BLaER1 (cell line): ENCODE data around the gene CCDC196.

Experiments
- H3K27ac ChIP-seq: shearing (Covaris generic); formaldehyde crosslinking; 2 replicates; pipeline ENCODE4 v1.8.1; 2022
- H3K27me3 ChIP-seq: shearing (Covaris generic); formaldehyde crosslinking; 2 replicates; pipeline ENCODE4 v1.8.1; 2022
- H3K36me3 ChIP-seq: shearing (Covaris generic); formaldehyde crosslinking; 2 replicates; pipeline ENCODE4 v1.8.1; 2022
- H3K4me1 ChIP-seq: shearing (Covaris generic); formaldehyde crosslinking; 2 replicates; pipeline ENCODE4 v1.8.1; 2022
- H3K4me2 ChIP-seq: shearing (Covaris generic); formaldehyde crosslinking; 2 replicates; pipeline ENCODE4 v1.8.1; 2022
- H3K4me3 ChIP-seq: shearing (Covaris generic); formaldehyde crosslinking; 2 replicates; pipeline ENCODE4 v1.8.1; 2022
- H3K9ac ChIP-seq: shearing (Covaris generic); formaldehyde crosslinking; 2 replicates; pipeline ENCODE4 v1.8.1; 2022
- H3K9me3 ChIP-seq: shearing (Covaris generic); formaldehyde crosslinking; 2 replicates; pipeline ENCODE4 v1.8.1; 2022
- H4K20me1 ChIP-seq: shearing (Covaris generic); formaldehyde crosslinking; 2 replicates; pipeline ENCODE4 v1.8.1; 2022
- Cebpa-rat ChIP-seq: shearing (Covaris generic); IDR thresholded peaks from 2 replicates; pipeline ENCODE4 v1.8.1; 2022

Gene CCDC196

GRCh38 chr14:66471584-66471983 is 14.6 kb upstream of the CCDC196 start:
- no peak overlapping the region for H3K9ac ChIP-seq
- H3K9me3 ChIP-seq, result peaks cover 33% of the 10 kb centered on the region
- H4K20me1 ChIP-seq, result no peaks in the 10 kb centered on the region
- H3K36me3 ChIP-seq, result no peaks in the 10 kb centered on the region
- no peak overlapping the region for H3K4me3 ChIP-seq
- no peak for TF ChIP-seq Cebpa-rat
- no peak overlapping the region for H3K27ac ChIP-seq
- H3K4me1 ChIP-seq, result no peaks in the 10 kb centered on the region
- no peak overlapping the region for H3K4me2 ChIP-seq
- no peaks in the 10 kb centered on the region for H3K27me3 ChIP-seq

GRCh38 chr14:66472251-66472650 is 13.9 kb upstream of the CCDC196 start:
- Histone ChIP-seq H3K9ac (no peak overlapping the region), H3K4me1 (no peaks in the 10 kb centered on the region), H3K27me3 (no peaks in the 10 kb centered on the region), H3K36me3 (no peaks in the 10 kb centered on the region), H3K4me2 (no peak overlapping the region), H3K9me3 (peaks cover 31% of the 10 kb centered on the region), H3K4me3 (no peak overlapping the region), H3K27ac (no peak overlapping the region), H4K20me1 (no peaks in the 10 kb centered on the region)
- no peak for TF ChIP-seq Cebpa-rat

DNA sequence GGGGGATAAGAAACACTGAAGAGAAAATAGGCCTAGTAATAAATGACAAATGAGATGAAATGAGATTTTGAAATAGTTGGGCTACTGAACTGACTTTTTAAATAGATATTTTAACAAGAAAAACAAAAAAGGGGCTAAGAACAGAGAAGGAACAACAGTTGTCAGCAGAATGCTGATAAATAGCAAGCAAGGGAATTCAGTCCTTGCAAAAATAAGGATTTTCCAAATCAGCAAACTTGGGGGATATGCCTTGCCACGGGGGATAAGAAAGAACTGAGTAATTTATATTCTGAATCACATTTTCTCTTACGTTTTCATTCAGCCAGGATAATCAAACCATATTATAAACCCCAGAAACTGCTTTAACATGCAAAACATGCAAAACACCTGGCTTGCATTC is 12.9 kb upstream of the CCDC196 start:
- H3K9me3 ChIP-seq, result peaks cover 29% of the 10 kb centered on the region
- H3K4me2 ChIP-seq, result no peak overlapping the region
- no peak overlapping the region for H3K27ac ChIP-seq
- no peaks in the 10 kb centered on the region for H3K4me1 ChIP-seq
- no peaks in the 10 kb centered on the region for H3K36me3 ChIP-seq
- no peak overlapping the region for H3K9ac ChIP-seq
- H3K27me3 ChIP-seq, result no peaks in the 10 kb centered on the region
- TF ChIP-seq Cebpa-rat, result no peak
- H4K20me1 ChIP-seq, result no peaks in the 10 kb centered on the region
- H3K4me3 ChIP-seq, result no peak overlapping the region

- TF ChIP-seq Cebpa-rat, result no peak
- H3K36me3 ChIP-seq, result no peaks in the 10 kb centered on the region
These were observed 9.2 kb upstream of the CCDC196 start for GRCh38 chr14:66476964-66477363.

GRCh38 chr14:66477567-66477966 is 8.6 kb upstream of the CCDC196 start:
- H3K4me2 ChIP-seq, result no peak overlapping the region
- TF ChIP-seq Cebpa-rat, result no peak
- no peaks in the 10 kb centered on the region for H4K20me1 ChIP-seq
- no peak overlapping the region for H3K27ac ChIP-seq
- H3K36me3 ChIP-seq, result no peaks in the 10 kb centered on the region
- H3K4me1 ChIP-seq, result no peaks in the 10 kb centered on the region
- H3K27me3 ChIP-seq, result no peaks in the 10 kb centered on the region
- H3K4me3 ChIP-seq, result no peak overlapping the region
- no peak overlapping the region for H3K9ac ChIP-seq
- no peaks in the 10 kb centered on the region for H3K9me3 ChIP-seq

More at GRCh38 chr14:66476964-66477363, 9.2 kb upstream of the CCDC196 start:
- Histone ChIP-seq H3K9ac (no peak overlapping the region), H4K20me1 (no peaks in the 10 kb centered on the region), H3K9me3 (no peaks in the 10 kb centered on the region), H3K4me1 (no peaks in the 10 kb centered on the region), H3K4me3 (no peak overlapping the region), H3K27ac (no peak overlapping the region), H3K4me2 (no peak overlapping the region), H3K27me3 (no peaks in the 10 kb centered on the region)

DNA sequence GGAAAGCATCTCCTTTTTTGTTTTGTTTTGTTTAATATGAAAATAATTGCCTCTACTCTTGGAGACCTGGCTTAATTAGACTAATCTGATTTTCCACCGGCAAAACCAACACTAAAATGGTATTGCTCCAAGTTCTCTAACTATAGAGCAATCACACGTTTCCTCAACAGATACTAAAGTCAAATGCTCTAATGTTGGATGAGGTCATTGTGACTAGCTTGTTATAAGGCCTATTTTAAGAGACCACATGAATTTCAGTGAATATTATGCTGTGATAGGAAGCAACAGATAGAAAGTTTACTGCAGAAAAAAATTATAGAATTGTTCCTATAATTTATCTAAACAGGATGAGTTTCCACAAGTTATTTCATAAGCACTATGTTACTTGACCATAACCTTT is 3.3 kb upstream of the CCDC196 start:
- no peak for TF ChIP-seq Cebpa-rat
- H4K20me1 ChIP-seq, result no peaks in the 10 kb centered on the region
- no peaks in the 10 kb centered on the region for H3K36me3 ChIP-seq
- peaks cover 10% of the 10 kb centered on the region; the same call in 1 of the 2 replicates for H3K4me1 ChIP-seq
- H3K4me2 ChIP-seq, result no peak overlapping the region
- no peak overlapping the region for H3K9ac ChIP-seq
- no peak overlapping the region for H3K4me3 ChIP-seq
- no peak overlapping the region for H3K27ac ChIP-seq
- H3K9me3 ChIP-seq, result no peaks in the 10 kb centered on the region
- no peaks in the 10 kb centered on the region for H3K27me3 ChIP-seq

DNA sequence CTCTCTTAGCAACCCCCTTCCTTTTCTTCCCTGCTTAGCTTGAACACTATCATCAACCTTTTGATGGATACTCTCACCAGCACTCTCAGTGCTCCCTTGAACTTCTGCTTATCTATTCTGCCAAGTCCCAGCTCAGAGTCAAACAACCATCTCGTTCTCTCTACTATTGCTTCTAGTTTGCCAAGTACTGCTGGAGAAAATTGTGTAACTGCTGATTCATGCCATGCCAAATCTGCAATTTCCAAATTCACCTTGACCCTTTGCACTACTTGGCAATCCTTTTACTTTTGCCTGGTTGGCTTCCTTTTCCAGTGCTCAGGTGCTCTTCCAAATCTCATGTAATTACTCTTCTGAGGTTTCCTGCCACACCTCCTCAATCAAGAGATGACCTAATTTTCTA is 2.8 kb upstream of the CCDC196 start:
- Histone ChIP-seq H4K20me1 (no peaks in the 10 kb centered on the region), H3K4me3 (no peak overlapping the region), H3K27me3 (no peaks in the 10 kb centered on the region), H3K4me2 (no peak overlapping the region), H3K4me1 (peaks cover 10% of the 10 kb centered on the region; the same call in 1 of the 2 replicates), H3K9me3 (no peaks in the 10 kb centered on the region), H3K36me3 (no peaks in the 10 kb centered on the region), H3K9ac (no peak overlapping the region), H3K27ac (no peak overlapping the region)
- TF ChIP-seq Cebpa-rat, result no peak

GRCh38 chr14:66485029-66485428 is 1.1 kb upstream of the CCDC196 start:
- Histone ChIP-seq H3K4me2 (no peak overlapping the region), H3K9me3 (no peaks in the 10 kb centered on the region), H3K36me3 (no peaks in the 10 kb centered on the region), H3K4me3 (no peak overlapping the region), H4K20me1 (no peaks in the 10 kb centered on the region), H3K4me1 (peaks cover 10% of the 10 kb centered on the region; the same call in 1 of the 2 replicates), H3K9ac (no peak overlapping the region), H3K27ac (no peak overlapping the region), H3K27me3 (no peaks in the 10 kb centered on the region)
- no peak for TF ChIP-seq Cebpa-rat

GRCh38 chr14:66487164-66487563 is 993 bp downstream of the CCDC196 start:
- Histone ChIP-seq H3K4me3 (no peak overlapping the region), H3K9ac (no peak overlapping the region), H3K27ac (no peak overlapping the region), H3K4me1 (peaks cover 10% of the 10 kb centered on the region; the same call in 1 of the 2 replicates), H4K20me1 (no peaks in the 10 kb centered on the region), H3K4me2 (no peak overlapping the region), H3K27me3 (no peaks in the 10 kb centered on the region), H3K9me3 (no peaks in the 10 kb centered on the region), H3K36me3 (no peaks in the 10 kb centered on the region)
- TF ChIP-seq Cebpa-rat, result no peak

DNA sequence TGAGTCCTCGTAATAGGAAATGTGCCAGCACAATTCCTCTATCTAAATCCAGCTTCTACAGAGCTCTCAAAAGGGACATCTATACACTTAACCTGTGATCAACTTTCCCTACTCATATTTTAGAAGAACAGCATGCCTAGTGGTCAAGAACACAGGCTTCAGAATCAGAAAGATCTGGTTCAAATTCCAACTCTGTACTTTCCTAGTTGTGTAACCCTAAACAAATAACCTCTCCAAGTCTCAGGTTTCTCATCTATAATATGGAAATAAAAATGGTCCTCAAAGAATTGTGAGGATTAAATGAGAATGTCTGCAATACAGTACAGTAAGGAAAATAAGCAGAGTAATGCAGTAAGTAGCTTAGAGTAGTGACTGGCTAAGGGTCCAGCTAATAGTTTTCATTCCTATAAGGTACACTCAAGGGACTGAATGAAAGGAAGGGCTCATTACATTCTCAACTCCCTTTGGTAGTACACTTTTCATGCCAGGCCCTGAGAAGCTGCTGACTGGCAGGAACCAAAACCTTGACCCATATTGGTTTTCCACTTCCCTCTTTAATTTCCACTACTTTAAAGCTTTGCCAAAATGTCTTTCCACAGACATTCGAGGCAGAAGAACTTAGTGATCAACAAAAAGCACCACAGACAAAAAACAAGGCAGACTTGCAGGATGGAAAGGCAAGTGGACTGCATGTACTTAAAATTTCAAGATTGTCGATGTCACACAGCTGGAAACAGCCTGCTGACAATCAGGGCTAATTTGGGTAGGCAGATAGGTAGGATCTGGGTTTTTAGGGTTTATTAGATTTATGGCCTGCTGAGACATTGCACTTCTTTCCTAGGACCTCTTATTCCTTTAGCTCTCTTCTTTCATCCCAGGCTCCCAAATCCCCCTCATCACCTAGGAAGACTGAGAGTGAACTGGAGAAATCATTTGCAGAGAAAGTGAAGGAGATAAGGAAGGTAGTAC is 4.3 kb downstream of the CCDC196 start:
- H3K36me3 ChIP-seq, result no peaks in the 10 kb centered on the region
- H3K27me3 ChIP-seq, result no peaks in the 10 kb centered on the region
- H3K4me2 ChIP-seq, result no peak overlapping the region
- no peak overlapping the region for H3K27ac ChIP-seq
- no peak overlapping the region for H3K9ac ChIP-seq
- no peak for TF ChIP-seq Cebpa-rat
- peaks cover 10% of the 10 kb centered on the region; the same call in 1 of the 2 replicates for H3K4me1 ChIP-seq
- no peaks in the 10 kb centered on the region for H4K20me1 ChIP-seq
- no peaks in the 10 kb centered on the region for H3K9me3 ChIP-seq
- no peak overlapping the region for H3K4me3 ChIP-seq
